Subcutaneous adipose tissue (tissue), 4 donors: Measurements from ENCODE around the gene IRX5. TPM values are rescaled to one million over a fixed set of nuclear protein-coding genes. Genes with fewer than 3 reads are reported as not detected.

Experiments
- CTCF ChIP-seq: fragments of 450-650 bp; IDR thresholded peaks from one replicate; pipeline ENCODE4 v1.5.1; 2016; ENCODE audit warnings: low read depth, mild to moderate bottlenecking, control low read depth, antibody characterized with exemption, moderate library complexity
- total RNA-seq, 4 donors: library from RNA; depleted of rRNA; stranded (reverse); fragments of >200 nt; gene quantifications; one replicate each; pipeline ENCODE4 v1.1.0, GENCODE V29; 2016

The IRX5 gene
- total RNA-seq, 4 donors from 2014 or later = 0.65 to 6.8 (median 4.8) TPM

- TF ChIP-seq CTCF = no peak
These were observed 6.7 kb upstream of the IRX5 start for GRCh38 chr16:54923988-54924387.

- no peak for TF ChIP-seq CTCF
These were observed 4.4 kb upstream of the IRX5 start for GRCh38 chr16:54926166-54926838.

GRCh38 chr16:54927125-54928015, 3.3 kb upstream of the IRX5 start:
- no peak for TF ChIP-seq CTCF

- TF ChIP-seq CTCF = no peak
These were observed 2.7 kb upstream of the IRX5 start for GRCh38 chr16:54928016-54928356.

DNA sequence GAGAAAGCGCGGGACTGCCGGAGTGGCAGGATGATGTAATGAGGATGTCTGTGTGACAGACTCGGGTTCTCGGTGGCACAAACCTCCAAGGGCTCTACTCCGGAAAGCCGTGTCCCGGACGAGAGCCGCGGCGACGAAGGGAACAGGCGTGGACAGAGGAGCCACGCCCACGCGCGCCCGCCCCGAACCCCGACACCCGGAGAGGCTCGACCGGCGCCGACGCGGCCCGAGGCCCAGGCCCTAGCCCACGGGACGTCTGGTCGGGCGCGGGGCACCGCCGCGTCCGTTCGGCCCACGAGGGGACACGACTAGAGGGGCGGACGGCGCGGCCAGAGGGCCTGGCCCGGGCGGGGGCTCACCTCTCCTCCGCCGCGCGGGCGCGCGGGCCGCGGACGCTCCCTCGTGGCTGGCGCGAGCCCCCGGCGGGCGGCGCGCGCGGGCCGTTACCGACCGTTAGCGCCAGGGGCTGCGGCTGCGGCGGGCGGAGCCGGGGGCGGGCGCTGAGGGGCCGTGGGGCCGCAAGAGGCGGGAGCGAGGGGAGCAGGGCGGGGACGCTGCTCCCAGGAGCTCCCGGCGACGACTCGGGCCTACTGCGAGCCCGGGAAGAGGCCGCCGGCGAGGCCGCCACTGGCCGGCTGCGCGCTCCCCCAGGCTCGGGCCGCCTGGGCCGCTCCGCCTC, 2.1 kb upstream of the IRX5 start:
- no peak for TF ChIP-seq CTCF

DNA sequence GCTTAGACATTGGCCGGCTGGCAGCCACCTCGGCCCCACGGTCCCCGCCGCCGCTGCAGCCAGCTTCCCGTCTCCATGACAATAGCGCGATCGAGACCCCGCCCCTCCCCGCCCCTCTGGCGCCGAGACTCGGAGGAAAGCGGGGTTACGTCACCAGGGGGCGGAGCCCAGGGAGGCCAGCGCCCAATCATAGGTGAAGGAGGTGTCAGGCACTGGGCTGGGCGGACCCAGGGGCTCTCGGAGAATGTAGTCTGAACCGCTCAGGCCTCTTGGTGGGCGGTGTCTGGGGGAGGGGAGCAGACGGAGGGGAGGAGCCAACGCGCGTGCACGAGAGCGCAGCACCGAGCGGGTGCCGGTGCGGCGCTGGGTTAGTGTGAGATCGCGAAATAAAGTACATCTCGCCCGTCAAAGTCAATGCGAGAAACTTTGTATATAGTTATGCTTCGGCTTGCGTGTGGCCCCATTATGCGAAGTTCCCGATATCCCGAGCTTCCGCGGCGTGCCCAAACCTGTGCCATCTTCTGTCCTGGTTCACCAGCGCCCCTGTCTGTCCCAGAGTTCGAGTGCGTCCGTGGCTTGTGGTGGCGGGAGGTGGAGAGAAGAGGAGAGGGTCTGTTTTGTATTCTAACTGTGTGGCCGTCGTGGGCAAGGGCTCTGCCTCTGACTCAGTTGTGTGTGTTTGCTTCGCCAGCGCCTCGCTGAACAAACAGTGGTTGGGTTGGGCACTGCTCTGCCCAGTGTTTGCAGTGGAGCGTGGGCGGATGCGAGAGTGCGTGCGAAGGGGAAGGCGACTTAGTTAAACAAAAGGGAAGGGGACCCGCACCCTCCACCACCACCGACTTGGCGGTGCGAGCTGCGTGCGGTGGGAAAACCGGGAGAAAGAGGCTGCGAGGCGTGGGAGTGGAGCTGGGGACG, 1.3 kb upstream of the IRX5 start:
- TF ChIP-seq CTCF = no peak
